Panc1 (cell line): ENCODE data around the gene TTLL5. TPM values are rescaled to one million over a fixed set of nuclear protein-coding genes. Genes with fewer than 3 reads are reported as not detected.

ENCODE experiments used
- ATAC-seq: fragments of 200-7000 bp; cut with Tn5 transposase; 2 replicates; pipeline ENCODE4 v1.9.1; 2020; ENCODE audit warnings: mild to moderate bottlenecking, moderate library complexity
- BruUV-seq: library from RNA; stranded (reverse); fragments of 400-500 nt; replicated peaks from 2 replicates; lab custom pipeline; 2021; lab: Mats Ljungman, UMichigan
- CTCF ChIA-PET: fragments of 300-600 bp; sonication (Branson Sonifier 250); formaldehyde crosslinking; loops from one replicate; lab custom pipeline; 2022; ENCODE audit warnings: antibody characterized with exemption; lab: Charles Lee
- POLR2A ChIA-PET: fragments of 300-600 bp; sonication (Branson Sonifier 250); formaldehyde crosslinking; loops from one replicate; lab custom pipeline; 2022; ENCODE audit warnings: antibody characterized with exemption; lab: Charles Lee
- DNase-seq: peaks from one replicate; pipeline ENCODE4 v3.0.0-alpha.2; 2010; ENCODE audit warnings: low read depth, low spot score
- H3K27ac ChIP-seq: 2 replicates; pipeline ENCODE4 v1.5.1; 2011; ENCODE audit warnings: mild to moderate bottlenecking, low read length, inconsistent platforms
- H3K27me3 ChIP-seq: fragments of 200-500 bp; sonication (Bioruptor generic); 2 replicates; pipeline ENCODE4 v1.6.0; 2014; ENCODE audit warnings: low read length, inconsistent platforms; ENCODE audit not compliant: control insufficient read depth, insufficient read depth
- H3K36me3 ChIP-seq: fragments of 200-500 bp; sonication (Bioruptor generic); 2 replicates; pipeline ENCODE4 v1.5.1; 2014; ENCODE audit warnings: inconsistent platforms, mild to moderate bottlenecking, low read length, moderate library complexity; ENCODE audit not compliant: control insufficient read depth, insufficient read depth
- H3K4me1 ChIP-seq: 2 replicates; pipeline ENCODE4 v1.5.1; 2011; ENCODE audit warnings: inconsistent platforms, mild to moderate bottlenecking, low read length, moderate library complexity; ENCODE audit not compliant: control insufficient read depth, insufficient read depth
- H3K4me3 ChIP-seq, 2 experiments: 2 replicates each; pipeline ENCODE4 v1.5.1; 2011 to 2012; ENCODE audit warnings: low read depth in 2 of 2, low read length in 2 of 2, mild to moderate bottlenecking in 2 of 2, inconsistent platforms in 1 of 2, moderate library complexity in 1 of 2
- H3K9me3 ChIP-seq: fragments of 200-500 bp; sonication (Bioruptor generic); 2 replicates; pipeline ENCODE4 v1.5.1; 2014; ENCODE audit warnings: low read depth, mild to moderate bottlenecking, inconsistent platforms, low read length, moderate library complexity; ENCODE audit not compliant: control insufficient read depth, insufficient read depth
- CTCF ChIP-seq: fragments of 450-650 bp; IDR thresholded peaks from 2 replicates; pipeline ENCODE4 v1.5.1; 2017; ENCODE audit warnings: mild to moderate bottlenecking
- POLR2AphosphoS5 ChIP-seq: IDR thresholded peaks from 2 replicates; pipeline ENCODE4 v1.6.1; 2012; ENCODE audit warnings: mild to moderate bottlenecking, low read depth, low read length, moderate library complexity
- REST ChIP-seq, 2 experiments: IDR thresholded peaks; 2 replicates each; pipeline ENCODE4 v1.6.1; 2011 to 2012; ENCODE audit warnings: low read depth in 2 of 2, control low read depth in 1 of 2, low read length in 1 of 2, mild to moderate bottlenecking in 1 of 2, moderate library complexity in 1 of 2; ENCODE audit not compliant: insufficient read depth in 1 of 2
- SIN3A ChIP-seq: IDR thresholded peaks from 2 replicates; pipeline ENCODE4 v1.6.1; 2012; ENCODE audit warnings: low read depth, mild to moderate bottlenecking, low read length, moderate library complexity, borderline replicate concordance; ENCODE audit not compliant: insufficient read depth
- TCF7L2 ChIP-seq: IDR thresholded peaks from 2 replicates; pipeline ENCODE4 v1.6.1; 2011; ENCODE audit warnings: mild to moderate bottlenecking, low read depth, low read length, inconsistent platforms
- in situ Hi-C: cut with HindIII; loops from 2 replicates; pipeline ENCODE4 v1.10.0; 2016; ENCODE audit warnings: low sequenced_read_pairs, low pct_unique_long_range_greater_than_20kb
- intact Hi-C: fragments of 100-400 bp; cut with micrococcal nuclease; formaldehyde crosslinking; loops from one replicate; pipeline ENCODE4 v1.10.0; 2022; ENCODE audit not compliant: unreplicated experiment
- total RNA-seq: library from RNA; stranded (reverse); gene quantifications from one replicate; pipeline ENCODE4 v1.2.1, GENCODE V29; 2021; ENCODE audit not compliant: unreplicated experiment

TTLL5 gene
- total RNA-seq, 1 experiment from 2014 or later: 23.5 TPM

DNA sequence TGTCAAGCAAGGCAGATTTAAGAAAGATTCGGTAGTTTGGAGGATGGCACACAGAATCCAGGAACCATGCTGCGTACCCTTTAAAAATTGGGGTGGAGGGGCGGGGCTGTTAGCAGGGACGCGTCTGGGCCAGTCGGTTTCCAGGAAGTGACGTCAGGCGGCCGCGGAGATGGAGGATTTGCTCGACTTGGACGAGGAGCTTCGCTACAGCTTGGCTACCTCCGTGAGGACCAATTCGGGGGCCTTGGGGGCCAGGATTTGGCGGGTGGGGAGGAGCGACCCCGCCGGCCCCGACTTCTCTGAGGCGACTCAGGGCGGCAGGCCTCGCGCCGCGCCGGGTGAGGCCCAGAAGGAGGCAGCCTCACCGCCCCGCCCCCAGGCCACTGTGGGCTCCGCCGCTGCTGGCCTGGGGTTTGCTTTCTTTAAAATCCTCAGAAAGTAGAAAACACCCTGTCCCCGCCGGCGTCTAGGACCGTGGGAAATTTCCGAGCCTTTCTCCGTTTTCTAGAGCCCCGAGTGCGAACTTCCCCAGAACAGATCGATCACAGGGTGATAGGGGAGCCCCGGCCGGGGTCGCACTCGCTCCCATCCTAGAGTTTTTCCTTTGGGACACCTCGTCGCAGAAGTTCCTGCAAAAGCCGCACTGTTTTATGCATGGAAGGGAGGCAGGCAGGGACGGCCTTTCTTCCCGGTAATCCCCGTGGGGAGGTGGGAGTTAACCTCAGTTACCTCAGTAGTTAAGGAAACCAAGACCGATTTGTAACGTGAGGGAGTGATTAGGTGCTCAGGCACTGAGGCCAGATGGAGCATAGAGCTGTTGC is 324.8 kb downstream of the TTLL5 start, which contains the start of gene IFT43:
IFT43 (plus strand) TSS at position 146 of the 821 bp plus-strand sequence; CDS start at position 170, 24 bp downstream.
- TF ChIP-seq POLR2AphosphoS5: no peak
- no peak for TF ChIP-seq SIN3A
- TF ChIP-seq TCF7L2: no peak
- no peak for TF ChIP-seq CTCF
- no peak for TF ChIP-seq REST (IDR thresholded peaks at IDR 0.05; ENCODE audit: insufficient read depth in 1 of 2, low read depth in 2 of 2, low read length in 1 of 2)
- ChIA-PET CTCF (interaction anchor here (0.6 to 1.0 kb wide), 3 partner anchors 188 to 277 kb away, joined by 3 to 10 read pairs (median 8); no protein-coding TSS in a partner anchor), POLR2A (interaction anchor here (0.7 to 0.9 kb wide), 2 partner anchors 30 to 117 kb away, joined by 5 to 11 read pairs; no protein-coding TSS in a partner anchor)
- H3K27me3 ChIP-seq: no peaks in the 10 kb centered on the region
- intact Hi-C loops: no loop called here
- ATAC-seq (peak; percentile 83), DNase-seq (no peak)
- peak within 1 kb of the TSS; percentile 93 to 94 for H3K4me3 ChIP-seq
- peak within 1 kb of the TSS; percentile 77 for H3K27ac ChIP-seq
- no peaks in the 10 kb centered on the region for H3K9me3 ChIP-seq
- peaks cover 16% of the 10 kb centered on the region for H3K4me1 ChIP-seq
- in situ Hi-C loops: no loop called here
- BruUV-seq: no TSS peak
- no peaks in the 10 kb centered on the region; the same call in 1 of the 2 replicates for H3K36me3 ChIP-seq

GRCh38 chr14:75986439-75986765 is 325.4 kb downstream of the TTLL5 start:
- intact Hi-C loops (no loop called here), in situ Hi-C loops (no loop called here)
- ChIA-PET CTCF (interaction anchor here (0.6 to 1.0 kb wide), 2 partner anchors 188 to 277 kb away, joined by 3 to 8 read pairs; no protein-coding TSS in a partner anchor), POLR2A (interaction anchor here (0.7 kb wide), 1 partner anchor 30 kb away, joined by 5 read pairs; no protein-coding TSS in a partner anchor)
- Histone ChIP-seq H3K9me3 (no peaks in the 10 kb centered on the region), H3K27ac (peak overlapping the region; percentile 77), H3K4me3 (peak overlapping the region; percentile 93 to 94), H3K36me3 (no peaks in the 10 kb centered on the region; the same call in 1 of the 2 replicates), H3K27me3 (no peaks in the 10 kb centered on the region), H3K4me1 (peaks cover 13% of the 10 kb centered on the region)
- TF ChIP-seq CTCF (no peak), SIN3A (no peak), REST (IDR thresholded peaks at IDR 0.05; ENCODE audit: insufficient read depth in 1 of 2, low read depth in 2 of 2, low read length in 1 of 2) (no peak), POLR2AphosphoS5 (no peak), TCF7L2 (no peak)
- ATAC-seq (no peak), DNase-seq (no peak)
- no TSS peak for BruUV-seq
